ENCODE results near the gene GALNT10. TPM values are rescaled to one million over a fixed set of nuclear protein-coding genes. Genes with fewer than 3 reads are reported as not detected.

Gene GALNT10
- total RNA-seq, 1 experiment from 2014 or later = 27.8 TPM

- TF ChIP-seq ZNF274 (IDR thresholded peaks at IDR 0.05; ENCODE audit: low read depth, low read length) (no peak), EZH2 (IDR thresholded peaks at IDR 0.05) (no peak), CEBPB (IDR thresholded peaks at IDR 0.05; ENCODE audit: low read depth) (no peak), EZH2phosphoT487 (IDR thresholded peaks at IDR 0.05; ENCODE audit: borderline replicate concordance) (no peak), ELF1 (IDR thresholded peaks at IDR 0.05; ENCODE audit: borderline replicate concordance, low read depth) (no peak)
These were observed 526 bp upstream of the GALNT10 start (continued) for GRCh38 chr5:154189819-154190594.

GRCh38 chr5:154191467-154192261 lies 1.1 kb downstream of the GALNT10 start:
- ChIA-PET RAD21 (ENCODE audit: low non-redundant PET in 1 of 2, low total read pairs in 2 of 2, uncharacterized antibody in 2 of 2, unreplicated experiment in 2 of 2) (no interaction called here), POLR2A (no interaction called here), CTCF (interaction anchor here (1.4 to 1.7 kb wide), 2 partner anchors 119 to 214 kb away, joined by 5 to 7 read pairs; no protein-coding TSS in a partner anchor)
- intact Hi-C loops (cut with micrococcal nuclease) = no loop called here
- H3K9ac ChIP-seq (ENCODE audit: low read length) = peak overlapping the region; percentile 72
- 0 out of 4 replicates have a peak, but pooled peaks cover 0 to 2% of the 10 kb centered on the region in 2 experiments for H3K36me3 ChIP-seq (ENCODE audit: control insufficient read depth in 1 of 2, insufficient read depth in 2 of 2, low read length in 2 of 2)
- DNase-seq (ENCODE audit: low read depth, low spot score) (no peak), ATAC-seq (no peak)
- H3K4me1 ChIP-seq (ENCODE audit: control insufficient read depth in 1 of 2, insufficient read depth in 2 of 2, low read length in 2 of 2) = peaks cover 11 to 30% of the 10 kb centered on the region in 2 experiments
- peak overlapping the region; percentile 76 to 88 for H3K4me3 ChIP-seq (replicated peaks in 1 of 2; ENCODE audit: low read depth in 1 of 2, low read length in 2 of 2)
- no TSS peak for BruUV-seq (replicated peaks)
- no peaks in the 10 kb centered on the region for H4K20me1 ChIP-seq (ENCODE audit: insufficient read depth)
- H3K4me2 ChIP-seq (ENCODE audit: low read length) = peak overlapping the region; percentile 91
- H3K79me2 ChIP-seq (ENCODE audit: insufficient read depth, low read length) = peaks cover 25% of the 10 kb centered on the region; the same call in 1 of the 2 replicates
- no peaks in the 10 kb centered on the region for H3K9me3 ChIP-seq (ENCODE audit: control insufficient read depth in 1 of 2, insufficient read depth in 1 of 2, low read depth in 1 of 2, low read length in 2 of 2)
- H2AFZ ChIP-seq (ENCODE audit: low read depth, low read length, poor library complexity, severe bottlenecking) = no peak overlapping the region
- H3K27ac ChIP-seq (ENCODE audit: low read depth, low read length) = no peak overlapping the region
- no peaks in the 10 kb centered on the region for H3K27me3 ChIP-seq (ENCODE audit: insufficient read depth, low read length)
- H3K9me2 ChIP-seq (ENCODE audit: insufficient read depth) = no peaks in the 10 kb centered on the region
- TF ChIP-seq RAD21 (IDR thresholded peaks at IDR 0.05; ENCODE audit: low read depth) = no peak
- TF ChIP-seq, protein P1, sequence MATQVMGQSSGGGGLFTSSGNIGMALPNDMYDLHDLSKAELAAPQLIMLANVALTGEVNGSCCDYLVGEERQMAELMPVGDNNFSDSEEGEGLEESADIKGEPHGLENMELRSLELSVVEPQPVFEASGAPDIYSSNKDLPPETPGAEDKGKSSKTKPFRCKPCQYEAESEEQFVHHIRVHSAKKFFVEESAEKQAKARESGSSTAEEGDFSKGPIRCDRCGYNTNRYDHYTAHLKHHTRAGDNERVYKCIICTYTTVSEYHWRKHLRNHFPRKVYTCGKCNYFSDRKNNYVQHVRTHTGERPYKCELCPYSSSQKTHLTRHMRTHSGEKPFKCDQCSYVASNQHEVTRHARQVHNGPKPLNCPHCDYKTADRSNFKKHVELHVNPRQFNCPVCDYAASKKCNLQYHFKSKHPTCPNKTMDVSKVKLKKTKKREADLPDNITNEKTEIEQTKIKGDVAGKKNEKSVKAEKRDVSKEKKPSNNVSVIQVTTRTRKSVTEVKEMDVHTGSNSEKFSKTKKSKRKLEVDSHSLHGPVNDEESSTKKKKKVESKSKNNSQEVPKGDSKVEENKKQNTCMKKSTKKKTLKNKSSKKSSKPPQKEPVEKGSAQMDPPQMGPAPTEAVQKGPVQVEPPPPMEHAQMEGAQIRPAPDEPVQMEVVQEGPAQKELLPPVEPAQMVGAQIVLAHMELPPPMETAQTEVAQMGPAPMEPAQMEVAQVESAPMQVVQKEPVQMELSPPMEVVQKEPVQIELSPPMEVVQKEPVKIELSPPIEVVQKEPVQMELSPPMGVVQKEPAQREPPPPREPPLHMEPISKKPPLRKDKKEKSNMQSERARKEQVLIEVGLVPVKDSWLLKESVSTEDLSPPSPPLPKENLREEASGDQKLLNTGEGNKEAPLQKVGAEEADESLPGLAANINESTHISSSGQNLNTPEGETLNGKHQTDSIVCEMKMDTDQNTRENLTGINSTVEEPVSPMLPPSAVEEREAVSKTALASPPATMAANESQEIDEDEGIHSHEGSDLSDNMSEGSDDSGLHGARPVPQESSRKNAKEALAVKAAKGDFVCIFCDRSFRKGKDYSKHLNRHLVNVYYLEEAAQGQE (IDR thresholded peaks at IDR 0.05; ENCODE audit: low read depth) = no peak
- TF ChIP-seq YY1 (IDR thresholded peaks at IDR 0.05; ENCODE audit: extremely low read depth, insufficient replicate concordance, low read depth, low read length) = no peak
- TF ChIP-seq, protein P2, sequence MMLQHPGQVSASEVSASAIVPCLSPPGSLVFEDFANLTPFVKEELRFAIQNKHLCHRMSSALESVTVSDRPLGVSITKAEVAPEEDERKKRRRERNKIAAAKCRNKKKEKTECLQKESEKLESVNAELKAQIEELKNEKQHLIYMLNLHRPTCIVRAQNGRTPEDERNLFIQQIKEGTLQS (IDR thresholded peaks at IDR 0.05) = no peak
- no peak for TF ChIP-seq FOSL1 (IDR thresholded peaks at IDR 0.05; ENCODE audit: low read depth)
- TF ChIP-seq ZNF274 (IDR thresholded peaks at IDR 0.05; ENCODE audit: low read depth, low read length) = no peak
- no peak for TF ChIP-seq SIN3A (IDR thresholded peaks at IDR 0.05; ENCODE audit: low read depth)

Data from HCT116 (cell line).